Psoas muscle (tissue), 8 donors: ENCODE results near the gene RASSF9. TPM values are rescaled to one million over a fixed set of nuclear protein-coding genes. Genes with fewer than 3 reads are reported as not detected.

Experiments
- ATAC-seq, 4 donors: fragments of 200-7000 bp; cut with Tn5 transposase; one replicate each; pipeline ENCODE4 v1.9.1; 2020; ENCODE audit warnings: moderate library complexity in 3 of 4, mild to moderate bottlenecking in 2 of 4
- DNase-seq, 2 donors: peaks; one replicate each; pipeline ENCODE4 v3.0.0-alpha.2; 2020
- H3K27ac ChIP-seq: fragments of 200-600 bp; one replicate; pipeline ENCODE4 v1.8.0; 2022
- H3K27me3 ChIP-seq, 3 donors: fragments of 200-600 bp in 1 of 3; one replicate each; pipeline versions ENCODE4 v1.6.1 to v1.8.0; 2013 to 2022; ENCODE audit warnings: low read length in 2 of 3, mild to moderate bottlenecking in 2 of 3, moderate library complexity in 1 of 3; ENCODE audit not compliant: insufficient read depth in 3 of 3
- H3K36me3 ChIP-seq, 2 donors: fragments of 200-600 bp in 1 of 2; one replicate each; pipeline versions ENCODE4 v1.6.1 to v1.8.0; 2013 to 2022; ENCODE audit warnings: low read depth in 1 of 2, mild to moderate bottlenecking in 1 of 2, moderate library complexity in 1 of 2; ENCODE audit not compliant: insufficient read depth in 1 of 2
- H3K4me1 ChIP-seq: fragments of 200-600 bp; one replicate; pipeline ENCODE4 v1.8.0; 2022
- H3K4me3 ChIP-seq: fragments of 200-600 bp; one replicate; pipeline ENCODE4 v1.8.0; 2022; ENCODE audit warnings: mild to moderate bottlenecking
- H3K9me3 ChIP-seq: fragments of 200-600 bp; one replicate; pipeline ENCODE4 v1.8.0; 2022
- CTCF ChIP-seq: fragments of 200-600 bp; IDR thresholded peaks from one replicate; pipeline ENCODE4 v1.8.0; 2022; ENCODE audit warnings: antibody characterized with exemption
- WGBS, 3 donors: extraction: QIAGEN DNeasy Blood & Tissue Kit; methylation state at CpG; one replicate each; pipeline versions ENCODE4 v1.1.6 to v1.1.7; 2013; 5-methylcytosine and 5-hydroxymethylcytosine counted together
- intact Hi-C, 2 donors: fragments of 100-400 bp; cut with DNase I; formaldehyde crosslinking; loops; one replicate each; pipeline versions ENCODE4 v1.11.0 to v1.14.2; 2022
- polyA plus RNA-seq, 3 donors: library from polyadenylated mRNA; stranded (reverse); fragments of 200-250 nt; gene quantifications; one replicate each; pipeline ENCODE4 v1.2.3, GENCODE V29; 2013
- total RNA-seq, 4 donors: library from RNA; stranded (reverse); fragmentation: NEBNext Ultra II Directional in 2 of 4; extraction: Animal tissue kit (Norgen Biotek cat#: 25700) in 2 of 4; gene quantifications; one replicate each; pipeline versions ENCODE4 v1.2.1 to v1.2.4, GENCODE V29; 2021 to 2023
- donor health status: healthy with polysubstance abuse.
- donor health status: DM: no; HTN: no; CAD: no; lungs with moderate emphysema.
- donor health status: Bipolar disorder and iron deficiency.
- donor health status: healthy.
- donor health status: DM: yes; HTN: yes; CAD: no.
- donor health status: DM: no; HTN: no; CAD: no.
- donor health status: DM: no; HTN: no; CAD: no.
- donor health status: DM: yes; HTN: yes; CAD: no.

Gene RASSF9
- total and polyA plus RNA-seq, 7 donors: 0.34 to 4.1 (median 1.5) TPM

- Histone ChIP-seq H3K4me3 (no peak overlapping the region), H3K27me3 (no peaks in the 10 kb centered on the region), H3K9me3 (no peaks in the 10 kb centered on the region), H3K4me1 (no peaks in the 10 kb centered on the region), H3K36me3 (no peaks in the 10 kb centered on the region), H3K27ac (no peak overlapping the region)
- no peak for DNase-seq
- intact Hi-C loops: no loop called here
- TF ChIP-seq CTCF: no peak
- ATAC-seq: no peak
These were observed 10.5 kb downstream of the RASSF9 start for GRCh38 chr12:85825746-85826145.

GRCh38 chr12:85823436-85824180 is 12.6 kb downstream of the RASSF9 start:
- intact Hi-C loops: no loop called here
- WGBS, 3 donors: 81 to 88% (median 83%) methylated on average over 4 of the region's 4 CpGs
- Histone ChIP-seq H3K27ac (no peak overlapping the region), H3K4me3 (no peak overlapping the region), H3K27me3 (no peaks in the 10 kb centered on the region), H3K9me3 (peaks cover 6% of the 10 kb centered on the region), H3K36me3 (no peaks in the 10 kb centered on the region), H3K4me1 (no peaks in the 10 kb centered on the region)
- DNase-seq (no peak), ATAC-seq (no peak)
- TF ChIP-seq CTCF: no peak

- ATAC-seq: no peak
These were observed 14.4 kb downstream of the RASSF9 start for GRCh38 chr12:85821759-85822158.

GRCh38 chr12:85821206-85821605 is 15.0 kb downstream of the RASSF9 start:
- no peaks in the 10 kb centered on the region for H3K4me1 ChIP-seq
- H3K27ac ChIP-seq: no peak overlapping the region
- TF ChIP-seq CTCF: no peak
- no peak overlapping the region for H3K4me3 ChIP-seq
- H3K27me3 ChIP-seq: no peaks in the 10 kb centered on the region
- peaks cover 6% of the 10 kb centered on the region for H3K9me3 ChIP-seq
- DNase-seq (no peak), ATAC-seq (no peak)
- intact Hi-C loops: no loop called here
- H3K36me3 ChIP-seq: no peaks in the 10 kb centered on the region

More at GRCh38 chr12:85821759-85822158, 14.4 kb downstream of the RASSF9 start:
- DNase-seq: no peak
- Histone ChIP-seq H3K27me3 (no peaks in the 10 kb centered on the region), H3K9me3 (peaks cover 6% of the 10 kb centered on the region), H3K4me1 (no peaks in the 10 kb centered on the region), H3K36me3 (no peaks in the 10 kb centered on the region), H3K27ac (no peak overlapping the region), H3K4me3 (no peak overlapping the region)
- intact Hi-C loops: no loop called here
- WGBS, 3 donors: 70 to 81% (median 75%) methylated on average over 5 of the region's 5 CpGs
- no peak for TF ChIP-seq CTCF

GRCh38 chr12:85820101-85820500 is 16.1 kb downstream of the RASSF9 start:
- no peak for TF ChIP-seq CTCF
- no peaks in the 10 kb centered on the region for H3K27me3 ChIP-seq
- no peak for ATAC-seq

More at GRCh38 chr12:85820101-85820500, 16.1 kb downstream of the RASSF9 start:
- H3K36me3 ChIP-seq: no peaks in the 10 kb centered on the region
- intact Hi-C loops: no loop called here
- H3K27ac ChIP-seq: no peak overlapping the region
- no peak overlapping the region for H3K4me3 ChIP-seq
- peaks cover 6% of the 10 kb centered on the region for H3K9me3 ChIP-seq
- DNase-seq: no peak
- H3K4me1 ChIP-seq: no peaks in the 10 kb centered on the region
